Prostate gland (tissue), 2 donors: Measurements from ENCODE around the gene FRA10AC1. TPM values are rescaled to one million over a fixed set of nuclear protein-coding genes. Genes with fewer than 3 reads are reported as not detected.

Source experiments
- DNase-seq: peaks from one replicate; pipeline ENCODE4 v3.0.0-alpha.2; 2019; ENCODE audit warnings: low spot score
- H3K27ac ChIP-seq, 2 donors: fragments of 200-600 bp; sonication (generic); 2 replicates each; pipeline ENCODE4 v1.5.1; 2017 to 2019
- H3K27me3 ChIP-seq: fragments of 200-600 bp; sonication (generic); replicated peaks from 2 replicates; pipeline ENCODE4 v1.5.1; 2019; ENCODE audit not compliant: insufficient read depth
- H3K36me3 ChIP-seq, 2 donors: fragments of 200-600 bp; sonication (generic); 1 replicate in 1 of 2; 2 replicates in 1 of 2; pipeline versions ENCODE4 v1.5.1 to v1.8.1; 2017 to 2019
- H3K4me1 ChIP-seq: fragments of 200-600 bp; sonication (generic); replicated peaks from 2 replicates; pipeline ENCODE4 v1.5.1; 2019
- H3K4me3 ChIP-seq, 2 donors: fragments of 200-600 bp; sonication (generic); 2 replicates each; pipeline ENCODE4 v1.5.1; 2017 to 2019
- H3K9me3 ChIP-seq: fragments of 200-600 bp; sonication (generic); 2 replicates; pipeline ENCODE4 v1.5.1; 2017
- POLR2A ChIP-seq: fragments of 450-650 bp; IDR thresholded peaks from one replicate; pipeline ENCODE4 v1.6.1; 2016; ENCODE audit warnings: antibody characterized with exemption, mild to moderate bottlenecking
- POLR2AphosphoS5 ChIP-seq: sonication (generic); formaldehyde crosslinking; IDR thresholded peaks from one replicate; pipeline ENCODE4 v1.6.1; 2017; ENCODE audit warnings: antibody characterized with exemption
- WGBS: methylation state at CpG from one replicate; pipeline ENCODE4 v1.1.5; 2018; 5-methylcytosine and 5-hydroxymethylcytosine counted together
- intact Hi-C: fragments of 100-400 bp; cut with DNase I; formaldehyde crosslinking; loops from one replicate; pipeline ENCODE4 v1.14.2; 2022
- total RNA-seq, 2 donors: library from RNA; depleted of rRNA; stranded (reverse); fragments of >200 nt; gene quantifications; one replicate each; pipeline ENCODE4 v1.1.0, GENCODE V29; 2016
- TF ChIP-seq, protein P1 (sequence below), 4 experiments: fragments of 200-600 bp in 2 of 4; fragments of 450-650 bp in 2 of 4; sonication (generic) in 2 of 4; IDR thresholded peaks; 1 replicate in 3 of 4; 2 replicates in 1 of 4; pipeline ENCODE4 v1.5.1; 2016 to 2019; ENCODE audit warnings: antibody characterized with exemption in 4 of 4, mild to moderate bottlenecking in 2 of 4, moderate library complexity in 2 of 4

Gene FRA10AC1, protein sequence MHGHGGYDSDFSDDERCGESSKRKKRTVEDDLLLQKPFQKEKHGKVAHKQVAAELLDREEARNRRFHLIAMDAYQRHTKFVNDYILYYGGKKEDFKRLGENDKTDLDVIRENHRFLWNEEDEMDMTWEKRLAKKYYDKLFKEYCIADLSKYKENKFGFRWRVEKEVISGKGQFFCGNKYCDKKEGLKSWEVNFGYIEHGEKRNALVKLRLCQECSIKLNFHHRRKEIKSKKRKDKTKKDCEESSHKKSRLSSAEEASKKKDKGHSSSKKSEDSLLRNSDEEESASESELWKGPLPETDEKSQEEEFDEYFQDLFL
- total RNA-seq = 10 to 100 TPM; 10.5 to 11.4 TPM

DNA sequence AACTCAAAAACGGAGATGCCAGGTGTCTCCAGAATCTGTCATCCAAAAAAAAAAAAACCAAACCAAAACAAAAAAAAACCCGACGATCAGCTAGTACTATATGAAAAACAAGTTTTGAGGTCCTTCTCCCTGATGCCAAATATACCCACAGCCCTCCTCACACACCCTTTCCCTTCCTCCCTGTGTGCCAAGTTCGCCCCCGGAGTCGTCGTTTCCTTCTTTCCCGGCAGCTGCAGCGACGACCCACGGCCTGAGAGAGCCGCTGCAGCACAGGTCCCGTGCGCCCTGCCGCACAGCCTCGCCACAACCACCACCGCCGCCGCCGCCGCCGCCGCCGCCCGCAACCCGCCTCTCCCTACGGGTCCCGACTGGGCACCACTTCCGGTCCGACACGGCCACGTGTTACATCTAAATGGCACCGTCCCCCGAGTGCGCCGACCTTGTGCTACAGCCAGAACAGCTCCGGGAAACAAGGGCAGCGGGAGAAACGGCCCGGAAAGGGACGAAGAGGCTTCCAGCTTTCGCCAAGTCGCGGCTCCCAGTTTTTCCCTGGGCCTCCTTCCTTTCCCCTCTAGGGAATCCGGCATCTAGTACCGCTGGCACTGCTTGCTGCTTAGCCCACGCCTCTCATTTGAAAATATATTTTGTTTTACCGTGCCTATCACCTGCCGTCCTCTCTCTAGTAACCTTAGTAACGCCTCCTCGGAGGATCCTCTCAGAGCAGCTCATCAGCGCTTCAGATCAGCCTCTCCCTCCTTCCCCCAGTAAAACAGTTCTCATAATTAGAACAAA lies at the start of gene FRA10AC1:
FRA10AC1 (minus strand) TSS at position 383 of the 792 bp plus-strand sequence. CDS start 2,486 bp downstream, outside the sequence.
- WGBS = under 1% methylated on average over 36 of the region's 52 CpGs

DNA sequence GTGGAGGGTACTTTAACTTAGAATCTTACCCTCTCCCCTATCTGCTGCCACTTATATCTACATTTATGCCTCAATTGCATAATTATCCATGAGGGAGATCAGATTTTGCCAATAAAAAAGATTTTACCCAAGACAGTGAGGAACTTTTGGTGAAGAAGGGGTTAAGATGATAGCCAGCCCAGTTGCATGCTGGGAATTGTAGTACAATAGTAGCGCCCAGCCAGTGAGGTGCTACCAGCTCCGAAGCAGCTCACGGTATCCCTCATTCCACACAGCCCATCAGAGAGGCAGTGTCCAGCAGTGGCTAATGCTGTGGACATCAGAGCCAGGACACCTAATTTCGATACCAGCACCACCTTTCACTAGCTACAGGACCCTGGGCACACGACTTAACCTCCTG lies 49.4 kb upstream of the FRA10AC1 start:
- TF ChIP-seq POLR2AphosphoS5 = peak; percentile 10
- TF ChIP-seq POLR2A = no peak
- TF ChIP-seq, protein P1, sequence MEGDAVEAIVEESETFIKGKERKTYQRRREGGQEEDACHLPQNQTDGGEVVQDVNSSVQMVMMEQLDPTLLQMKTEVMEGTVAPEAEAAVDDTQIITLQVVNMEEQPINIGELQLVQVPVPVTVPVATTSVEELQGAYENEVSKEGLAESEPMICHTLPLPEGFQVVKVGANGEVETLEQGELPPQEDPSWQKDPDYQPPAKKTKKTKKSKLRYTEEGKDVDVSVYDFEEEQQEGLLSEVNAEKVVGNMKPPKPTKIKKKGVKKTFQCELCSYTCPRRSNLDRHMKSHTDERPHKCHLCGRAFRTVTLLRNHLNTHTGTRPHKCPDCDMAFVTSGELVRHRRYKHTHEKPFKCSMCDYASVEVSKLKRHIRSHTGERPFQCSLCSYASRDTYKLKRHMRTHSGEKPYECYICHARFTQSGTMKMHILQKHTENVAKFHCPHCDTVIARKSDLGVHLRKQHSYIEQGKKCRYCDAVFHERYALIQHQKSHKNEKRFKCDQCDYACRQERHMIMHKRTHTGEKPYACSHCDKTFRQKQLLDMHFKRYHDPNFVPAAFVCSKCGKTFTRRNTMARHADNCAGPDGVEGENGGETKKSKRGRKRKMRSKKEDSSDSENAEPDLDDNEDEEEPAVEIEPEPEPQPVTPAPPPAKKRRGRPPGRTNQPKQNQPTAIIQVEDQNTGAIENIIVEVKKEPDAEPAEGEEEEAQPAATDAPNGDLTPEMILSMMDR (IDR thresholded peaks at IDR 0.05) = no peak
- Histone ChIP-seq H3K4me3 (no peak overlapping the region), H3K27ac (no peak overlapping the region), H3K36me3 (no peaks in the 10 kb centered on the region), H3K4me1 (no peaks in the 10 kb centered on the region), H3K27me3 (no peaks in the 10 kb centered on the region), H3K9me3 (no peaks in the 10 kb centered on the region)
- WGBS = 17% methylated on average over 5 of the region's 5 CpGs
- intact Hi-C loops = no loop called here
- no peak for DNase-seq

More for the DNA sequence above, at the start of gene FRA10AC1:
- no peaks in the 10 kb centered on the region for H3K36me3 ChIP-seq
- intact Hi-C loops = no loop called here
- no peaks in the 10 kb centered on the region for H3K9me3 ChIP-seq
- H3K4me3 ChIP-seq = peak within 1 kb of the TSS; percentile 61 to 70
- H3K27me3 ChIP-seq = no peaks in the 10 kb centered on the region
- TF ChIP-seq POLR2A = peak; percentile 42
- TF ChIP-seq POLR2AphosphoS5 = peak; percentile 95
- TF ChIP-seq, protein P1 (IDR thresholded peaks at IDR 0.05) = peak in 3 of 4 experiments; percentile 63
- peak; percentile 87 for DNase-seq
- H3K4me1 ChIP-seq = no peaks in the 10 kb centered on the region
- H3K27ac ChIP-seq = peak within 1 kb of the TSS; percentile 79 to 85

DNA sequence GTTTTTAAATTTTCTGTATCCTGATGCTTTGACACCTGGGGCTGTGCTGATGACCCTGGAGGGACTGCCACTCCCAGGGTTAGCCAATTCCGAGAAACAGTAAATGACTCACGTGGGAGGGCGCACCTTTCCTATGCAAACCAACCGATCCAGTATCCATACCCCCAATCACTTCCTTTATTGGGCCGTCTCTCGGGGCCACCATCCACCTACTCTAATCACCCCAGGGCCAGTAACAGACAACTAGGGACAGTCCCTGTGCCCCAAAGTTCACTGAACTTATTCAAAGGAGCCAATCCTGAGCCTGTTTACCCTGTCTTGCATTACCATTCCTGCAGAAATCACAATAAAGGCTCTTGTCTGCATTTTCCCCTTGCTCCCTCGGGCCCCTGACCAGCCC lies 48.7 kb upstream of the FRA10AC1 start:
- Histone ChIP-seq H3K4me1 (no peaks in the 10 kb centered on the region), H3K36me3 (no peaks in the 10 kb centered on the region), H3K4me3 (no peak overlapping the region), H3K27ac (no peak overlapping the region), H3K27me3 (no peaks in the 10 kb centered on the region), H3K9me3 (no peaks in the 10 kb centered on the region)
- intact Hi-C loops = no loop called here
- no peak for DNase-seq
- 46% methylated on average over 7 of the region's 7 CpGs for WGBS
- TF ChIP-seq, protein P1 (IDR thresholded peaks at IDR 0.05) = no peak
- no peak for TF ChIP-seq POLR2AphosphoS5
- no peak for TF ChIP-seq POLR2A

DNA sequence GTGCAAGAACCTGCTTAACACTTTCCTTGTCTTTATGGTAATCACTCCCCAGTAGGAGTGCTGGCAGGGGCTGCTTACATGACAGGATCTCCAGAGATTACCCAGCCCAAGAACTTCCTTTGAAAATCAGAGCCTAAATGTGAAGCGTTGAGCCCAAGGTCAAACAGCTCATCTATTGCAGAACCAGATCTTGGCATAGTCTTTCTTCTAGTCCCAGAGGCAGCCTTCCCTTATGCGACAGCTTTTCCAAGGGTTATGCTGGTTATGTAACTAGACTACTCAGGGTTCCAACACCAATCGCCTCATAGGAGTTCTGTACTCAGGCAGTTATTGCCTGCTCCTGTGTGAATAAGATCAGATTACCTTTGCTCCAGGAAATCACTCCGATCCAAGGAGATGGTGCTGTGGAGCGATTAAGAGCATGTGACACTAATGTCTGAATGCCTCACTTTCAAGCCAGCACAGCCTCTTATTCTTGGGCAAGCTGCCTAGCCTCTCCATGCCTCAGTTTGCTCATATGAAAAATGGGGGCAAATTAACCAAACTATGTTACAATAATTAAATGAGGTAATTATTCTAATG lies 46.9 kb upstream of the FRA10AC1 start:
- Histone ChIP-seq H3K4me1 (no peaks in the 10 kb centered on the region), H3K4me3 (no peak overlapping the region), H3K27ac (no peak overlapping the region), H3K9me3 (no peaks in the 10 kb centered on the region), H3K36me3 (no peaks in the 10 kb centered on the region), H3K27me3 (no peaks in the 10 kb centered on the region)
- intact Hi-C loops = no loop called here
- TF ChIP-seq POLR2AphosphoS5 = peak; percentile 35
- no peak for TF ChIP-seq POLR2A
- WGBS = 27% methylated on average over 5 of the region's 5 CpGs
- no peak for DNase-seq

DNA sequence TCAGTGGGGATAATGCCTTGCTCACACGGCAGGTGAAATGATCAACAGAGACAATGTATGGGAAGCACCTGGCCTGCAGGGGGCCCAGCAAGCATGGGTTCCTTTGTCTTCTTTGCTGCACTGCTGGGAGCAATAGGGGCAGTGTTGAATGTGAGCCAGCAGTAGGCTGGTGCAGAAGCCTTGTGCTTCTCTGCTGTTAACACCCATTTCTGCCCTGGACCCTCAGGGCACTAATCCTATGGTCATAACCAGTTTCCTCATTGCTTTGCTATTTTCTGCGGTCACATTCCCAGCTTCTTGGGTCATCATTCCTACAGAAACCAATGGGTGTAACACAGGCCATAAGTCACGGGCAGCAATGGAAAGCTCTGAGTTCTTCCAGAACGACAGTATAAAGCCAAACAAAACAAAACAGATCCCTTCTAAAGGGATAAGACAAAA lies 44.5 kb upstream of the FRA10AC1 start:
- intact Hi-C loops = no loop called here
- Histone ChIP-seq H3K4me3 (no peak overlapping the region), H3K27me3 (no peaks in the 10 kb centered on the region), H3K36me3 (no peaks in the 10 kb centered on the region), H3K27ac (no peak overlapping the region), H3K4me1 (no peaks in the 10 kb centered on the region), H3K9me3 (no peaks in the 10 kb centered on the region)
- no peak for DNase-seq
- 44% methylated on average over 4 of the region's 4 CpGs for WGBS
- TF ChIP-seq POLR2AphosphoS5 = no peak
- TF ChIP-seq, protein P1 (IDR thresholded peaks at IDR 0.05) = no peak
- no peak for TF ChIP-seq POLR2A
